ENCODE data around the gene TMEM51. TPM values are rescaled to one million over a fixed set of nuclear protein-coding genes. Genes with fewer than 3 reads are reported as not detected.

The TMEM51 gene
- total and polyA plus RNA-seq, 2 of the 4 experiments (the other 2 are of a cell fraction), result 2.7 to 10.2 TPM

DNA sequence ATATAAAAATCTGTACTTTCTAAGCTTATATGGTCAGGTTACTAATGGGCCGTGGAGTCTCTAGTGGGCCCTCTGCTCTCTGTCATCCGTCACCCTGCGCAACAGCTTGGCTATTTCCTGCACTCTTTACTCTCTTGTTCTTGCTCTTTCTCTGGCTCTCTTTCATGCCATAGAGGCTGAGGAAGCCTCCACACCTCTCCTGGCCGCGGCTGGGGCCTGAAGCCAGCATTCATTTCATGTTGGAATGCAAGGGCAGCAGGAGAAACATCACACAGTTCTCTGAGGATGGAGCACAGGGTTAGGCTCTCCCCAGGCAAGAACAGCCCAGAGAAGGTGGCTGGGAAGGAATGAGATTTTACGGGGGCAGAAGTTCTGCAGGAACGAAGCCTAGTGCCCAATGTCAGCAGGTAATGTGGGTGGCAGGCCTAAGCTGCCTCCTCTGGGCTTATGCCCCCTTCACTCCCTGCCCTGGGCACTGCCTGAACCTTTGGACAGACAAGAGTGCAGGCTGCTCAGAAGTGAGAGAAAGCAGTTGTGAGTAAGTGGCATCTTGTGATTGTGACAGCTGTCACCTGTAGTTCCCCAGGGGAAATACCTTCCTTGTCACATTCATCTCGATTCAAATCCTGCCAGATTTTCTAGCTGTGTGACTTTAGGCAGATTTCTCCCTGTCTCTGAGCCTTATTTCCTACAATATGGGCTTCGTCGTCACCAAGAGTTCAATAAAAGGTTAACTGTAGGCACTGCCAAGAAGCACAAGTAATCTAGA is 89.9 kb downstream of the TMEM51 start:
- H3K9ac ChIP-seq (ENCODE audit: low read depth, low read length), result no peak overlapping the region
- H2AK9ac ChIP-seq (replicated peaks; ENCODE audit: low read depth, low read length, poor library complexity), result peak overlapping the region; percentile 57
- no peak overlapping the region; the same call in 1 of the 2 replicates for H3K18ac ChIP-seq (ENCODE audit: low read depth, low read length)
- H2BK5ac ChIP-seq (ENCODE audit: low read depth, low read length, poor library complexity, severe bottlenecking), result no peak overlapping the region
- peak overlapping the region; percentile 33 for H2AFZ ChIP-seq (replicated peaks; ENCODE audit: low read length, poor library complexity)
- H3K4me2 ChIP-seq (ENCODE audit: low read depth, low read length), result no peak overlapping the region
- no peak overlapping the region for H3K56ac ChIP-seq (ENCODE audit: extremely low read depth, insufficient read depth, low read length)
- ATAC-seq (ENCODE audit: low read depth), result peak; percentile 31
- 52% methylated on average over 5 of the region's 10 CpGs; no CpG with 5 or more reads in 1 of the 2 experiments for WGBS, 2 experiments (ENCODE audit: extremely low coverage in 2 of 2, insufficient read length in 1 of 2)
- no peaks in the 10 kb centered on the region for H3K36me3 ChIP-seq (ENCODE audit: control insufficient read depth, insufficient read depth, low read length)
- no peak overlapping the region for H3K4me3 ChIP-seq (ENCODE audit: insufficient read depth, low read depth, low read length)
- 0 out of 2 replicates have a peak overlapping the region, but pooled peaks have one; percentile 20 for H3K4ac ChIP-seq (ENCODE audit: low read depth, low read length)
- peaks cover 7% of the 10 kb centered on the region; the same call in 1 of the 2 replicates for H3K4me1 ChIP-seq (ENCODE audit: control insufficient read depth, insufficient read depth, low read length)
- H2AK5ac ChIP-seq (ENCODE audit: low read depth, low read length), result no peak overlapping the region
- H4K20me1 ChIP-seq (ENCODE audit: insufficient read depth, low read length), result no peaks in the 10 kb centered on the region
- no peak overlapping the region for H3K27ac ChIP-seq (ENCODE audit: insufficient read depth, low read length)
- in situ Hi-C loops (cut with MboI; ENCODE audit: low sequenced_read_pairs) (no loop called here), intact Hi-C loops (cut with micrococcal nuclease) (no loop called here), dilution Hi-C loops (cut with HindIII; ENCODE audit: low sequenced_read_pairs, unreplicated experiment) (no loop called here)
- TF ChIP-seq MAFK (IDR thresholded peaks at IDR 0.05; ENCODE audit: low read depth, low read length), result no peak
- TF ChIP-seq CEBPB (IDR thresholded peaks at IDR 0.05; ENCODE audit: low read depth, low read length), result no peak
- TF ChIP-seq FOS (IDR thresholded peaks at IDR 0.05; ENCODE audit: low read depth, low read length), result no peak
- TF ChIP-seq, protein P1, sequence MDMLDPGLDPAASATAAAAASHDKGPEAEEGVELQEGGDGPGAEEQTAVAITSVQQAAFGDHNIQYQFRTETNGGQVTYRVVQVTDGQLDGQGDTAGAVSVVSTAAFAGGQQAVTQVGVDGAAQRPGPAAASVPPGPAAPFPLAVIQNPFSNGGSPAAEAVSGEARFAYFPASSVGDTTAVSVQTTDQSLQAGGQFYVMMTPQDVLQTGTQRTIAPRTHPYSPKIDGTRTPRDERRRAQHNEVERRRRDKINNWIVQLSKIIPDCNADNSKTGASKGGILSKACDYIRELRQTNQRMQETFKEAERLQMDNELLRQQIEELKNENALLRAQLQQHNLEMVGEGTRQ (IDR thresholded peaks at IDR 0.05; ENCODE audit: low read depth, low read length), result no peak
- TF ChIP-seq RAD21 (IDR thresholded peaks at IDR 0.05; ENCODE audit: low read length), result no peak
- TF ChIP-seq CHD1 (IDR thresholded peaks at IDR 0.05; ENCODE audit: low read depth, low read length), result no peak
- TF ChIP-seq NFE2L2 (IDR thresholded peaks at IDR 0.05; ENCODE audit: low read depth, low read length), result no peak
- TF ChIP-seq RCOR1 (IDR thresholded peaks at IDR 0.05; ENCODE audit: insufficient replicate concordance, low read length), result no peak
- TF ChIP-seq, protein P2, sequence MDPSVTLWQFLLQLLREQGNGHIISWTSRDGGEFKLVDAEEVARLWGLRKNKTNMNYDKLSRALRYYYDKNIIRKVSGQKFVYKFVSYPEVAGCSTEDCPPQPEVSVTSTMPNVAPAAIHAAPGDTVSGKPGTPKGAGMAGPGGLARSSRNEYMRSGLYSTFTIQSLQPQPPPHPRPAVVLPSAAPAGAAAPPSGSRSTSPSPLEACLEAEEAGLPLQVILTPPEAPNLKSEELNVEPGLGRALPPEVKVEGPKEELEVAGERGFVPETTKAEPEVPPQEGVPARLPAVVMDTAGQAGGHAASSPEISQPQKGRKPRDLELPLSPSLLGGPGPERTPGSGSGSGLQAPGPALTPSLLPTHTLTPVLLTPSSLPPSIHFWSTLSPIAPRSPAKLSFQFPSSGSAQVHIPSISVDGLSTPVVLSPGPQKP (IDR thresholded peaks at IDR 0.05; ENCODE audit: borderline replicate concordance, low read depth, low read length), result no peak
- TF ChIP-seq MXI1 (IDR thresholded peaks at IDR 0.05; ENCODE audit: borderline replicate concordance, low read depth, low read length), result no peak
- no peak for TF ChIP-seq MAZ (IDR thresholded peaks at IDR 0.05; ENCODE audit: borderline replicate concordance, low read depth, low read length)
- no peak for TF ChIP-seq SMC3 (IDR thresholded peaks at IDR 0.05; ENCODE audit: low read depth, low read length)
- no peak overlapping the region for H3K23ac ChIP-seq (ENCODE audit: low read depth, low read length)
- H2BK20ac ChIP-seq (ENCODE audit: low read depth, low read length), result no peak overlapping the region
- ChIA-PET POLR2A (ENCODE audit: unreplicated experiment) (no interaction called here), CTCF (no interaction called here)
- H3K14ac ChIP-seq (replicated peaks; ENCODE audit: low read depth, low read length), result no peak overlapping the region; the same call in 1 of the 2 replicates
- peaks cover 7% of the 10 kb centered on the region for H3K27me3 ChIP-seq (ENCODE audit: control insufficient read depth, insufficient read depth, low read length)
- BruUV-seq (replicated peaks), result no TSS peak
- H2BK15ac ChIP-seq (ENCODE audit: low read depth, low read length), result no peak overlapping the region
- no peak overlapping the region for H4K8ac ChIP-seq (ENCODE audit: low read depth in 2 of 2, low read length in 2 of 2)
- H3K9me3 ChIP-seq (ENCODE audit: control insufficient read depth, insufficient read depth, low read length), result no peaks in the 10 kb centered on the region
- H3K79me1 ChIP-seq (ENCODE audit: low read depth in 1 of 2, low read length in 2 of 2), result no peaks in the 10 kb centered on the region
- no peak overlapping the region for H4K91ac ChIP-seq (ENCODE audit: insufficient read depth, low read depth, low read length)
- H3K9me1 ChIP-seq (ENCODE audit: insufficient read depth, low read length), result no peaks in the 10 kb centered on the region
- H4K5ac ChIP-seq (ENCODE audit: low read depth, low read length), result no peak overlapping the region
- H2BK120ac ChIP-seq (ENCODE audit: low read depth, low read length), result no peak overlapping the region
- DNase-seq, result peak; percentile 14

Measured in IMR-90 (cell line).